ENCODE results near the gene LRRC74A.

LRRC74A gene

DNA sequence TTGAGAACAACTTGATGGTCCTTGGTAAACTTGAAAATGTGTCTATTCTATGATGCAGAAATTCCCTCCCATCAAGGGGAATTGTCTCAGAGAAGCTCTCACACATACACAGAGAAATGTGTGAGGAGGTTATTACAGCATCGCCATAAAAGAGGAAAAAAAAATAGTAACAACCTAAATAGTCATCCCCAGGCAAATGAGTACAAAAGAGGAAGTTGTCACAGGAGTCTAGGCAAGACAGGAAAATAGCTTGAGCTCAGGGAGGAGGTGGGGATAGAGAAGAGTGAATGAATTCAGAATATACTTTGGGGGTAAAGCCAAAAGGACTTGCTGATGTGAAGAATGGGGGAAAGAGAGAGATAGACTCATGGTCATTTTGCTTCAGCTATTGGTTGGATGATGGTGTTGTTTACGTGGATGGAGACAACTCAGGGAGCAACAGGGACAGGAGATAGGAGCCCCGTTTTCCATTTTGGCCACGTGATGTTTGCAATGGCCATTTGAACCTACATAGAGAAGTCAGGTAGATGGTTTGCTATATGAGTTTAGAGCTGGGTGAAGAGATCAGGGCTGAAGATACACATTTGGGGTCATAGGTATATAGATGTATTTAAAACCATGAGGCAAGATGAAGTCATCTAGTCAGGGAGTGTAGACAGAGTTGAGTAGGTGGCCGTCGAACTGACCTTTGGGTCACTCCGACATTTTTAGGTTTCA is 20.3 kb downstream of the LRRC74A start:
- Mint-ChIP-seq H3K4me3 (no peak overlapping the region), H3K27me3 (ENCODE audit: low read depth) (peaks cover 12% of the 10 kb centered on the region), H3K9me3 (no peaks in the 10 kb centered on the region), H3K27ac (no peak overlapping the region), H3K36me3 (ENCODE audit: low read depth) (peaks cover 1% of the 10 kb centered on the region), H3K4me1 (ENCODE audit: low read depth) (peaks cover 9% of the 10 kb centered on the region)
- no peak for DNase-seq (ENCODE audit: low spot score)

DNA sequence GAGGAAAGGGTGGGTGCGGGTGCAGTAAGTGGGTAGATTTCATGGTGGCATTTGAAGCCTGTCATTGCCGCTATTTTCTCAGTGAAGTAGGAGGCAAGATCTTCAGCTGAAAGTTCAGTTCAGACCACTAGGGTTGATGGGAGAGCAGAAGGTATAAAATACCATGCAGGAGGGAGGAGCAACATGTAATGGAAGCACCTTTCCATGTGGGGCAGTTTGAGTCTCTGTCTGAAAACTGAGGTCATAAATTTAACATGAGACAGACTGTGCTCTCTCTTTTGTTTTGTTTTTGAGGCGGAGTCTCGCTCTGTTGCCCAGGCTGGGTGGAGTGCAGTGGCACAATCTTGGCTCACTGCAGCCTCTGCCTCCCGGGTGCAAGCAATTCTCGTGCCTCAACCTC is 22.7 kb downstream of the LRRC74A start:
- peaks cover 7% of the 10 kb centered on the region for H3K27me3 Mint-ChIP-seq (ENCODE audit: low read depth)
- peaks cover 9% of the 10 kb centered on the region for H3K4me1 Mint-ChIP-seq (ENCODE audit: low read depth)
- peaks cover 1% of the 10 kb centered on the region for H3K36me3 Mint-ChIP-seq (ENCODE audit: low read depth)
- DNase-seq (ENCODE audit: low spot score) = no peak
- no peak overlapping the region for H3K4me3 Mint-ChIP-seq
- H3K27ac Mint-ChIP-seq = no peak overlapping the region
- H3K9me3 Mint-ChIP-seq = no peaks in the 10 kb centered on the region

DNA sequence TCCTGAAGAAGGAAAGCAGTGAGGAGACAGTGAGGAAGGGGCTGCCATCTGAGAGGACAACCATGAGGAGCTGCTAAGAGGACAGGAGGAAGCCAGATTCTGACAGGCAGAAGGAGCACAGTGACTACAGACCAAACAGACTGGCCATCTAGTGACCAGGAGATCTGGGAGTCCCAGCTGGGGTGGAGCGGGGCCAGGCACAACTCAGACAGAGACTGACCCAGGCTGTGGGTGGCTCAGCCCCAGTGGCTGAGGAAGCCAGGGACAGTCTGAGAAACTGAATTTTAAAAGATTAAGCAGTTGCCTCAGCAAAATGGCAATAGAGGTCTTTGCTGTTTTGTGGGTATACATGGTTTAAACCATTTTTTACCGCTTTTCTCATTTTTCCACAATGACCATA is 28.9 kb downstream of the LRRC74A start:
- H3K9me3 Mint-ChIP-seq = no peaks in the 10 kb centered on the region

DNA sequence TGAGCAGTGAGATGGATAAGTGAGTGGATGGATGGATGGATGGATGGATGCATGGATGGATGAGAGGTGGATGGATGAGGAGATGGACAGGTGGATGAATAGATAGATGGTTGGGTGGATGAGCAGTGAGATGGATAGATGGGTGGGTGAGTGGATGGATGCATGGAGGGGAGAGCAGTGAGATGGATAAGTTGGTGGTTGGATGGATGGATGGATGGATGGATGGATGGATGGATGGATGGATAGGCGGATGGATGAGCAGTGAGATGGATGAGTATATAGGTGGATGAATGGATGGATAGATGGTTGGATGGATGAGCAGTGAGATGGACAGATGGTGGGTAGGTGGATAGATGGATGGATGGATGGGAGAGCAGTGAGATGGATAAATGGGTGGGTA is 30.6 kb downstream of the LRRC74A start:
- Mint-ChIP-seq H3K9me3 (no peaks in the 10 kb centered on the region), H3K36me3 (ENCODE audit: low read depth) (no peaks in the 10 kb centered on the region), H3K4me3 (no peak overlapping the region), H3K4me1 (ENCODE audit: low read depth) (no peaks in the 10 kb centered on the region), H3K27ac (no peak overlapping the region), H3K27me3 (ENCODE audit: low read depth) (peaks cover 2% of the 10 kb centered on the region)
- no peak for DNase-seq (ENCODE audit: low spot score)

More for the DNA sequence above, 28.9 kb downstream of the LRRC74A start:
- Mint-ChIP-seq H3K27ac (no peak overlapping the region), H3K4me3 (no peak overlapping the region), H3K36me3 (ENCODE audit: low read depth) (no peaks in the 10 kb centered on the region), H3K4me1 (ENCODE audit: low read depth) (no peaks in the 10 kb centered on the region), H3K27me3 (ENCODE audit: low read depth) (peaks cover 2% of the 10 kb centered on the region)
- no peak for DNase-seq (ENCODE audit: low spot score)

DNA sequence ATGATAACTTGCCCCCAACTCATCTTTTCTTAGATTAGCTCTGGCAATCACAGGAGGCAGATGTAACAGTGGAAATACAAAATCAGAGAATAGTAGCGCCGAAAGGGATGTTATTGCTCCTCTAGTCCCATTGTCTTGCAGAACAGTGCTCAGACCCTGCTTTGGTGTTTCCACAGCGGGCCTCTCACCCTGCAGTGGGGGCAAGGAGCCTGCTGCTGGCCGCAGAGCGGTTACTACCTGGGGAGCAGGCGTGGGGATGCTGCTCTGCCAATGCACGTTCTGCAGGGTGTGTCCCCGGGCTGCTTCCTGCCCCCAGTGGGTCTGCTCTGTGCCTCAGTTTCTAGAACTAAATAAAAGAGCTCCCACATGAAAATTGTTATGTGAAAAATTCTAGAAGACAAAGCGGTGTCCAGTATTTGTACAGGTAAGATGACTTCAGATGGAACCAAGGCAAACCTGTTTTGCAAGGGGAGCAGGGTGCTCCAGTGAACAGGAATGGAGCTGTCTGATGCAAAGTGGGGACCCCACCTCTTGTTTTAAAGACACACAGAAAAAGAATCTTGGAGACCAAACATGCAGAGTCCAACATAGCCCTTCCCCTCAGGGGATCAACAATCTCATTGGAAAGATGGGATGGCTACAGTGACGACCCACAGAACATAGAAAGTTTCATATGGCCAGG is 35.5 kb downstream of the LRRC74A start:
- no peak overlapping the region for H3K27ac Mint-ChIP-seq
- no peaks in the 10 kb centered on the region for H3K9me3 Mint-ChIP-seq
- H3K4me3 Mint-ChIP-seq = no peak overlapping the region
- peaks cover 11% of the 10 kb centered on the region for H3K4me1 Mint-ChIP-seq (ENCODE audit: low read depth)
- DNase-seq (ENCODE audit: low spot score) = no peak
- H3K27me3 Mint-ChIP-seq (ENCODE audit: low read depth) = peaks cover 5% of the 10 kb centered on the region
- no peaks in the 10 kb centered on the region for H3K36me3 Mint-ChIP-seq (ENCODE audit: low read depth)

DNA sequence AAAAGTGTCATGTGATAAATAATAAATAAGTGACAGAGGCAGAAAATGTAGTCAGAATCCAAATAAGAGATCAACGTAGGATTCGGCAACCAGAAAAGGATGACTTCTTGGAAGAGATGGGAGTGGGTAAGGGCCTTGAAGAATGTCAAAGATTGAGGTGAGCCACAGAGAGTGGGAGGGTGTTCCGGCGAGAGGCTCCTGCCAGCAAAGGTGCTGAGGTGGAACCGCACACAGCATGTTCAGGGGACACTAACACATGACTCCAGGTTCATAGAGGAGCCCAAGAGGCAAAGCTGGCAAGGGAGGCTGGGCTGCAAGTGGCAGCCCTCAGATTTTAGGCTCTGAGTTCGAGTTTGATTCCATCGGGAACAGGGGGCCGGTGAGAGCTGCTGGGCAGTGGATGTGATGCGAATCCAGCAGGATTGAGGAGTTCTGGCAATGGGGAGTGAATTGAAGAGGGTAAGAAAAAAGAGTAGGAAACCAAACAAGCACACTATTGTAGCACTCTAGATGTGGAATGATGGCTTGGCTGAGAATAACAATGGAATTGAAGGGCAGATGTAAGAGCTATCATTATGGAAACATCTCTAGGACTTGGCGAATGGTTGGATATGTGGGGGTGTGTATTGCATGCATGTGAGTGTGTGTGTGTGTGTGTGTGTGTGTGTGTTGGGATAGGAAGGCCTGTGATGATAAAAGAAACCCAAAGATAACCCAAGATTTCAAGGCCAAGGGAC is 36.5 kb downstream of the LRRC74A start:
- no peaks in the 10 kb centered on the region for H3K9me3 Mint-ChIP-seq
- no peak overlapping the region for H3K4me3 Mint-ChIP-seq
- H3K27ac Mint-ChIP-seq = no peak overlapping the region
- peaks cover 3% of the 10 kb centered on the region for H3K27me3 Mint-ChIP-seq (ENCODE audit: low read depth)
- no peak for DNase-seq (ENCODE audit: low spot score)
- H3K36me3 Mint-ChIP-seq (ENCODE audit: low read depth) = no peaks in the 10 kb centered on the region
- H3K4me1 Mint-ChIP-seq (ENCODE audit: low read depth) = peaks cover 15% of the 10 kb centered on the region

DNA sequence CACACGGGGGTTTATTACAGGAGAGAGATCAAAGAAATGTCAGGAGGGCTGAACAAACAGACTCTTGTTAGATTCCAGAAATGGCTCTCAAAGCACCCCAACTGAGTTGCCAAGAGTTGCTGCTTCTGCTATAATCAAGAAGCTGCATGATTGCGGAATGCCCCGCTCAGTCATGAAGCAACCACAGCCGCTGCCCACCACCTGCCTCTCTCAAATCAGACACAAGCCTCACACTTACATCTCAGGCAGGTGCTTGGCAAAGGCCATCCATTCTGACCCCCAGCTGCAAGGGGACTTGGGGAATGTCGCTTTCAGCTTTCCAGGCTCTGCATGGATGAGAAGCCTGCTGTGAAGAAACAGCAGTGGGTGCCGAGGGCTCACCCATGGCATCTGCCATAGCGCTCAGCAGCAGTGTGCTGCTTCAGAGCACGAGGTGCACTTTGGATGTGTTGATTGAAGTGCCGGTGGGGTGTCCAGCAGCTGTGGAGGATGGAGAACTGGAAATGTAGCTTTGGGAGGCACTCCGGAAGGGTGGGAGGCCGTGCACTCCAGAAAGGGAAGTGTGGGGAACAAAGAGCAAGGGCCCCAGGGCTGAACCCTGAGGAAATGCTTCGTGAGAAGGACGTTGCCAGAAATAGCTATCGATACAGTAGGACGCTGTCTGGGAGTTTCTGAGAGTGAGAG is 37.7 kb downstream of the LRRC74A start:
- H3K4me3 Mint-ChIP-seq = no peak overlapping the region

DNA sequence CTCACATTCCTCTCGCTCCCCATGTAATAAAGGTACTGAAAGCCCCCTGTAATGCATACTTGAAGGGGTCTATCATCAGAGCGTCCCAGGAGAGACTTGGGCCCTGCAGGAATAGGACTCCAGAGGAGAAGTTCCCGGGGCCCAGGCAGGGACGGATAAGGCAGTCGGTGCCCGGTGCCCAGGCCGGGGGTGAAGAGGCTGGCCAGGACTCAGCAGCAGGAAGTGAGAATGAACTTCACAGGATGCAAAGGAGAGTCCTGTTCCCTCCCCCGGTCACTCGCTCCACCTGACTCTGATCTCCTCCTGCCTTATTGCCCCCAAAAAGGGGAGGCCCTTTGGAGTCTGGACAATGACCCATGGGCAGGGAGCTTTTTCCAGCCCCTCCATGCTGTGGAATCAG is 40.2 kb downstream of the LRRC74A start:
- Mint-ChIP-seq H3K4me1 (ENCODE audit: low read depth) (peaks cover 18% of the 10 kb centered on the region), H3K27ac (no peak overlapping the region), H3K9me3 (no peaks in the 10 kb centered on the region), H3K36me3 (ENCODE audit: low read depth) (no peaks in the 10 kb centered on the region), H3K27me3 (ENCODE audit: low read depth) (peaks cover 3% of the 10 kb centered on the region), H3K4me3 (no peak overlapping the region)
- no peak for DNase-seq (ENCODE audit: low spot score)

More for the DNA sequence above, 37.7 kb downstream of the LRRC74A start:
- Mint-ChIP-seq H3K27ac (no peak overlapping the region), H3K4me1 (ENCODE audit: low read depth) (peaks cover 18% of the 10 kb centered on the region), H3K36me3 (ENCODE audit: low read depth) (no peaks in the 10 kb centered on the region), H3K27me3 (ENCODE audit: low read depth) (peaks cover 3% of the 10 kb centered on the region), H3K9me3 (no peaks in the 10 kb centered on the region)
- DNase-seq (ENCODE audit: low spot score) = no peak

DNA sequence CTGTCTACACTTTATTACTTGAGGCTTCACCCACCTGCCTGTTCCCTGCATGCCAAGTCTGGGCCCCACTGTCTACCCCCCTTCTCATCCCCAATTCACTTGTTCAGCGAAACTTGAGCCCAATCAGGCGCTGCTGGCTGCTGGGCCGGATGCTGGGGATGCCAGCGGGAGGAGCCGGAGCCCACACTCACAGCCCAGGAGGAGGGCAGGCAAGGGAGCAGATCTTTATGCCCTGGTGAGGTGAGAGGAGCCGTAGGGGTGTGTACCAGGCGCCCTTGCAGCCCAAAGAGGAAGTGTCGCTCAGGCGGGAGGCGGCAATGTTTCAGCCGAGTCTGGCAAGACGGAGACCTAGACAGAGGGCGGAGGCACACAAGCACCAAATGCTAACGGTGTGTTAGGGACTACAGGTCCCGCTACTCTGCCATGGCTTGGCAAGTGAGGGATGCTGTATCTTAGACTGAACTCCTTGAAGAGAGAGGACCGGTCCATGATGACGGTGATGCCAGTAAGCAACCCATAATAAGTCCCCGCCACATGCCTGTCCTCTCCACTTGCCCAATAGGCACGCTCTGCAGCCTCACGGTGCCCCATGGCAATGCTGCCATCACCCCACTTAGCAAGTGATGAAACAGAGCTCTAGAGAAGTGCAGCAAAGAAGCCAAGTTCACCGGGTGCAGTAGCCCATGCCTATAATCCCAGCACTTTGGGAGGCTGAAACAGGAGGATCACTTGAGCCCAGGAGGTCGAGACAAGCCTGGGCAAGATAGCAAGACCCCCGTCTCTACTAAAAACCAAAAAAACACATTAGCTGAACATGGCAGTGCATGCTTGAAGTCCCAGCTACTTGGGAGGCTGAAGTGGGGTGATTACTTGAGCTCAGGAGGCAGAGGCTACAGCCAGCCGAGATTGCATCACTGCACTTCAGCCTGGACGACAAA is 41.6 kb downstream of the LRRC74A start:
- Mint-ChIP-seq H3K27me3 (ENCODE audit: low read depth) (peaks cover 1% of the 10 kb centered on the region), H3K9me3 (no peaks in the 10 kb centered on the region), H3K36me3 (ENCODE audit: low read depth) (no peaks in the 10 kb centered on the region), H3K4me1 (ENCODE audit: low read depth) (peaks cover 15% of the 10 kb centered on the region), H3K4me3 (no peak overlapping the region), H3K27ac (peak overlapping the region; percentile 4)
- DNase-seq (ENCODE audit: low spot score) = no peak

DNA sequence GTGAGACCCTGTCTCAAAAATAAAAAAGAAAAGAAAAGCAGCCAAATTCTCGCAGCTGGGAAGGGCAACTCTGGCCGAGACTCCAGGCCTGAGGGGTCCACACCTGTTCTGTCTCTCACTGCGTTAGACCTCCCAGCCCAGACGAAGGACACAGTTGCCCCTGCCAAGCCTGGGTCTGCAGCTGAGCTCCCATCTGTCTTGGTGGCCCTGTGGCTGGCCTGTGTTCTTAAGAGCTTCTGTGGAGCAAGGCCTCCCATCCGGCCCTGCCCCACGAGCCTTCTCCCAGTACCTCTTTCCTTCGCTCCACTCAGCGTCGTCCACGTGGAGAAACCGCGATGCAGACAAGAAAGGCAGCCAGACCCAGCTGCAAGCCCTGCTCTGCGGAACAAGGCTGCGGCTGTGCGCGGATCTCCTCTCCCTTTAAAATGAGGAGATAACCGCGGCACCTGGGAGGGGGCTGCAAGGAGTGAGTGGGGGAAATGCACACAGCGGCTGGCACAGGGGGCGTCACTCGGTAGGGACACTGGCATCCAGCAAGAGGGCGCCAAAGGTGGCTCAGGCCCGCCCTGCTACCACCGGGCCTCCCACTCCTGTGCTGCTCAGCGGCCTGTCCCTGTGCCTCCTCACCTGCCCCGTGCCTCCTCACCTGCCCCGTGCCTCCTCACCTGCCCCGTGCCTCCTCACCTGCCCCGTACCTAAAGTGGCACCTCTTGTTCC is 42.4 kb downstream of the LRRC74A start:
- H3K36me3 Mint-ChIP-seq (ENCODE audit: low read depth) = no peaks in the 10 kb centered on the region
- H3K4me3 Mint-ChIP-seq = no peak overlapping the region
- no peaks in the 10 kb centered on the region for H3K9me3 Mint-ChIP-seq
- peaks cover 13% of the 10 kb centered on the region for H3K4me1 Mint-ChIP-seq (ENCODE audit: low read depth)
- no peak overlapping the region for H3K27ac Mint-ChIP-seq
- no peaks in the 10 kb centered on the region for H3K27me3 Mint-ChIP-seq (ENCODE audit: low read depth)
- DNase-seq (ENCODE audit: low spot score) = no peak

DNA sequence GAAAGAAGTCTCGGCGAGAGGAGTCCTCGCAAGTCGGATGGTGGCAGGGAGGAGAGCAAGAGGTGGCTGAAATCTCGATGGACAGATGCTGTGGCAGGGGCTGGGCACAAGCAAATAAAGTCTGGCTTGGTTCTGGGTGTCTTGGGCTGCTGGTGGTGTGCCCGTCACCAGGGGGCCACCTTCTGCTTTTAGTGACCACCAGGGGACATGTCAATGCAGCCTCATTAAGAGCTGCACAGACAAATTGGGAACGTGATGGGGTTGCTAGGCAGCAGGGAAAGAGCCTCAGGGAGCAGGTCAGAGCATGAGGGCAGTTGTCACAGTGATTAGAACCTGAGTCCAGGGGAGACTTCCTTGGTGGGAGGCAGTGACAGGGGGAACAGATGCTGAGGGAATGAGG is 44.0 kb downstream of the LRRC74A start:
- H3K4me1 Mint-ChIP-seq (ENCODE audit: low read depth) = peaks cover 7% of the 10 kb centered on the region
- DNase-seq (ENCODE audit: low spot score) = no peak
- no peak overlapping the region for H3K4me3 Mint-ChIP-seq
- no peak overlapping the region for H3K27ac Mint-ChIP-seq
- H3K36me3 Mint-ChIP-seq (ENCODE audit: low read depth) = no peaks in the 10 kb centered on the region
- no peaks in the 10 kb centered on the region for H3K9me3 Mint-ChIP-seq
- H3K27me3 Mint-ChIP-seq (ENCODE audit: low read depth) = no peaks in the 10 kb centered on the region

DNA sequence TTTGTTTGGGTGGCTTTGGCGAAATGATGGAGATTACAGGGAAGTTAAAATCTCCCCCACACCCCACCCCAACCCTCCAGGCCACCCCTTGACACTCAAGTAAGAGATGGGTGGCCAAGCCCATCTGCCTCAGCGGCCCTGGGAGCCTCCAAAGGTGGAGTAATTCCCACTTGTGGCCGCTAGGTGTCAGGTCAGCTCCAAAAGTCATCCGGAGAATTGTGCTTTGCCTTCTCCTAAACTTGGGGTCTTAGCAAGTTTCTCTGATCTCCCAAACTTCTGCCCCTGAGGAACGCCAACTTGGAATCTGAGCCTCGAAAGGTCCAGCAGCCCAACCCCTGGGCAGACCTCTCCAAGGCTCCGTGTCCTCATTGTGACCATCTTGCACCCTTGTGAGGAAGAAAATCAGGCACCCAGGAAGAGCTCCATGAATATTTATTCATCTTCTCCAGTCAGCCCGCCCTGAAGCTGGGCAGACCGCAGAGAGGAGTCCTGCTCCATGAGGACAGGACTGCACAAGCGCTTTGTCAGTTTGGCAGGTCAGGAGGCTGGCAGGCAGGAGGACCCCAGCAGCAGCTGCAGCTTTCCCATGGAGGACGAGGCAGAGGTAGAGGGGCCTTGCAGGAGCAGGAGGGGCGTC is 46.7 kb downstream of the LRRC74A start:
- DNase-seq (ENCODE audit: low spot score) = peak; percentile 40
- Mint-ChIP-seq H3K27me3 (ENCODE audit: low read depth) (no peaks in the 10 kb centered on the region), H3K36me3 (ENCODE audit: low read depth) (no peaks in the 10 kb centered on the region), H3K9me3 (peaks cover 4% of the 10 kb centered on the region), H3K4me1 (ENCODE audit: low read depth) (peaks cover under 1% of the 10 kb centered on the region), H3K27ac (no peak overlapping the region), H3K4me3 (no peak overlapping the region)
